Breast epithelium (tissue), 3 donors: ENCODE measurements around the gene NEDD4L.

Experiments
- POLR2A ChIP-seq: fragments of 450-650 bp; IDR thresholded peaks from one replicate; pipeline ENCODE4 v1.6.1; 2016; ENCODE audit warnings: antibody characterized with exemption, mild to moderate bottlenecking, moderate library complexity
- TF ChIP-seq, protein P1 (sequence below), 3 donors: fragments of 450-650 bp; IDR thresholded peaks; one replicate each; pipeline ENCODE4 v1.5.1; 2016 to 2017; ENCODE audit warnings: antibody characterized with exemption in 3 of 3, mild to moderate bottlenecking in 3 of 3, moderate library complexity in 3 of 3

DNA sequence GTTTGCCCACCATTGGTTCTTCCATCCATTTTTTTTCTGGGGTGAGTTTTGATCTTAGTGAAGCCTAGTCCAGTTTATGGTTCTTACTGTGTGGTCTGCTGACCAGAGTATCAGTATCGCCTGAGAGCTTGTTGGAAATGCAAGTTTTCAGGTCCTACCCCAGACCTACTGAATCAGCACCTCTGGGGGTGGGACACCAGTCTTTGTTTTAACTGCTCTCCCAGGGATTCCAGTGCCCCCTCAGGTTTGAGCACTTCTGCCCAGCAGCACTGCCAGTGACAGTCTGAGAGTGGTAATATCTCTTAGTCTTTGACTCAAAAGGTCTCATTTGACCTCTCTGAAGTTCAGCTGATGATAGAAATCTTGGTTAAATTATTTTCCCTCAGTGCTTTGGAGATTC lies 315.6 kb downstream of the NEDD4L start:
- TF ChIP-seq, protein P1, sequence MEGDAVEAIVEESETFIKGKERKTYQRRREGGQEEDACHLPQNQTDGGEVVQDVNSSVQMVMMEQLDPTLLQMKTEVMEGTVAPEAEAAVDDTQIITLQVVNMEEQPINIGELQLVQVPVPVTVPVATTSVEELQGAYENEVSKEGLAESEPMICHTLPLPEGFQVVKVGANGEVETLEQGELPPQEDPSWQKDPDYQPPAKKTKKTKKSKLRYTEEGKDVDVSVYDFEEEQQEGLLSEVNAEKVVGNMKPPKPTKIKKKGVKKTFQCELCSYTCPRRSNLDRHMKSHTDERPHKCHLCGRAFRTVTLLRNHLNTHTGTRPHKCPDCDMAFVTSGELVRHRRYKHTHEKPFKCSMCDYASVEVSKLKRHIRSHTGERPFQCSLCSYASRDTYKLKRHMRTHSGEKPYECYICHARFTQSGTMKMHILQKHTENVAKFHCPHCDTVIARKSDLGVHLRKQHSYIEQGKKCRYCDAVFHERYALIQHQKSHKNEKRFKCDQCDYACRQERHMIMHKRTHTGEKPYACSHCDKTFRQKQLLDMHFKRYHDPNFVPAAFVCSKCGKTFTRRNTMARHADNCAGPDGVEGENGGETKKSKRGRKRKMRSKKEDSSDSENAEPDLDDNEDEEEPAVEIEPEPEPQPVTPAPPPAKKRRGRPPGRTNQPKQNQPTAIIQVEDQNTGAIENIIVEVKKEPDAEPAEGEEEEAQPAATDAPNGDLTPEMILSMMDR (IDR thresholded peaks at IDR 0.05), result no peak
- TF ChIP-seq POLR2A, result no peak
